B cell (primary cell): ENCODE results near the gene VPS51.

ENCODE experiments used
- EZH2 ChIP-seq: IDR thresholded peaks from 2 replicates; pipeline ENCODE4 v1.6.1; 2012; ENCODE audit warnings: borderline replicate concordance, low read depth, mild to moderate bottlenecking, moderate library complexity, low read length; ENCODE audit not compliant: insufficient read depth, poor library complexity, severe bottlenecking
- TF ChIP-seq, protein P1 (sequence below): fragments of 200-600 bp; IDR thresholded peaks from one replicate; pipeline ENCODE4 v1.8.0; 2022; ENCODE audit warnings: antibody characterized with exemption, mild to moderate bottlenecking

DNA sequence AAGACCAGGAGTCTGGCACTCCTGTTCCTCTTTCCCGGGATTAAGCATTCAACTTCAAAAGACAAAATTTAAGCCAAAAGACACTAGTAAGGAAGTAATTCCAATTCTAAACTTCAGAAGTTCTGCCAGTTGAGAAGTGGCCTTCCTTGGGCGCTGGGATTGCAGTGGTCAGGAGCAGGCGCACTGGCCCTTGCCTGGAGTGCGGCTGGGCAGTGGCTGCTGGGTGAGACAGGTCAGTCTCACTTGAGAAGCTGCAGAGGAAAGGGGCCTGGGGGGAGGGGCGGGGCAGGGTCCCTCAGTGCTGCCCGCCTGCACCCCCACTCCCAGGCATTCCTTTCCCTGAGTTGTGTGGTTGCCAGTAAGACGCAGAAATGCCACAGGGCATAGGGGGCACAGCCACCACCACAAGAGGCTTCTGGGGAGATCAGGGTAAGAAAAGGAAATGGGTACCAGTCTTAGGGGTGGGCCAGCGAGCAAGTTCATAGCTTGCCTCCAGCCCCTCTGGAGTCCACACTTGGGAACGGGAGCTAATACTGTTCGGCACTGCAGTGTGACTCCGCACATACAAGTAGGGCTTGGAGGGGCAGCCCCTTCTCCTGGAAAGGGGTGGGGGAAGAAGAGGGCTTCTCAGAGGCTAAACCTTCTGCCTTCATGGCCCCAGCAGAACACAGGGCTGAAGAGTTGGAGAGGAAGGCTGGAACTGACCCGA, 31.6 kb downstream of the VPS51 start:
- TF ChIP-seq, protein P1, sequence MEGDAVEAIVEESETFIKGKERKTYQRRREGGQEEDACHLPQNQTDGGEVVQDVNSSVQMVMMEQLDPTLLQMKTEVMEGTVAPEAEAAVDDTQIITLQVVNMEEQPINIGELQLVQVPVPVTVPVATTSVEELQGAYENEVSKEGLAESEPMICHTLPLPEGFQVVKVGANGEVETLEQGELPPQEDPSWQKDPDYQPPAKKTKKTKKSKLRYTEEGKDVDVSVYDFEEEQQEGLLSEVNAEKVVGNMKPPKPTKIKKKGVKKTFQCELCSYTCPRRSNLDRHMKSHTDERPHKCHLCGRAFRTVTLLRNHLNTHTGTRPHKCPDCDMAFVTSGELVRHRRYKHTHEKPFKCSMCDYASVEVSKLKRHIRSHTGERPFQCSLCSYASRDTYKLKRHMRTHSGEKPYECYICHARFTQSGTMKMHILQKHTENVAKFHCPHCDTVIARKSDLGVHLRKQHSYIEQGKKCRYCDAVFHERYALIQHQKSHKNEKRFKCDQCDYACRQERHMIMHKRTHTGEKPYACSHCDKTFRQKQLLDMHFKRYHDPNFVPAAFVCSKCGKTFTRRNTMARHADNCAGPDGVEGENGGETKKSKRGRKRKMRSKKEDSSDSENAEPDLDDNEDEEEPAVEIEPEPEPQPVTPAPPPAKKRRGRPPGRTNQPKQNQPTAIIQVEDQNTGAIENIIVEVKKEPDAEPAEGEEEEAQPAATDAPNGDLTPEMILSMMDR = no peak
- no peak for TF ChIP-seq EZH2
